ENCODE data around the gene SELE.
"Not testable (repeated sequence)": the region's sequence is repeated elsewhere in the genome, so short reads cannot be mapped to it uniquely, and the experiment has no call there.

The SELE gene

GRCh38 chr1:169690489-169690888 lies 43.4 kb downstream of the SELE start:
- no peak for TF ChIP-seq CTCF (conservative IDR thresholded peaks at IDR 0.05; ENCODE audit: low read depth)
- no peak for DNase-seq (ENCODE audit: low spot score)
- H3K27ac ChIP-seq = no peak overlapping the region
- CTCF ChIA-PET = no interaction called here
- POLR2A ChIA-PET (ENCODE audit: low non-redundant PET) = no interaction called here

GRCh38 chr1:169689395-169689794 lies 44.5 kb downstream of the SELE start:
- DNase-seq (ENCODE audit: low spot score) = no peak
- no peak for TF ChIP-seq CTCF (conservative IDR thresholded peaks at IDR 0.05; ENCODE audit: low read depth)
- POLR2A ChIA-PET (ENCODE audit: low non-redundant PET) = no interaction called here
- CTCF ChIA-PET = no interaction called here
- H3K27ac ChIP-seq = no peak overlapping the region

GRCh38 chr1:169688377-169688776 lies 45.5 kb downstream of the SELE start:
- CTCF ChIA-PET; POLR2A ChIA-PET (ENCODE audit: low non-redundant PET); DNase-seq (ENCODE audit: low spot score); H3K27ac ChIP-seq: not testable (repeated sequence)

- CTCF ChIA-PET = no interaction called here
- no peak for DNase-seq (ENCODE audit: low spot score)
Observed at GRCh38 chr1:169683661-169684060, 50.2 kb downstream of the SELE start.

GRCh38 chr1:169683168-169683567 lies 50.7 kb downstream of the SELE start:
- POLR2A ChIA-PET (ENCODE audit: low non-redundant PET); DNase-seq (ENCODE audit: low spot score); CTCF ChIA-PET; H3K27ac ChIP-seq: not testable (repeated sequence)

More at GRCh38 chr1:169683661-169684060, 50.2 kb downstream of the SELE start:
- POLR2A ChIA-PET (ENCODE audit: low non-redundant PET) = no interaction called here
- TF ChIP-seq CTCF (conservative IDR thresholded peaks at IDR 0.05; ENCODE audit: low read depth) = no peak
- H3K27ac ChIP-seq = no peak overlapping the region

- DNase-seq (ENCODE audit: low spot score) = no peak
- POLR2A ChIA-PET (ENCODE audit: low non-redundant PET) = no interaction called here
- CTCF ChIA-PET = no interaction called here
- no peak for TF ChIP-seq CTCF (conservative IDR thresholded peaks at IDR 0.05; ENCODE audit: low read depth)
- H3K27ac ChIP-seq = no peak overlapping the region
Observed at GRCh38 chr1:169682071-169682470, 51.8 kb downstream of the SELE start.

- no peak for DNase-seq (ENCODE audit: low spot score)
- TF ChIP-seq CTCF (conservative IDR thresholded peaks at IDR 0.05; ENCODE audit: low read depth) = no peak
- ChIA-PET CTCF (no interaction called here), POLR2A (ENCODE audit: low non-redundant PET) (no interaction called here)
- H3K27ac ChIP-seq = no peak overlapping the region
Observed at GRCh38 chr1:169681140-169681539, 52.7 kb downstream of the SELE start.

- H3K27ac ChIP-seq = no peak overlapping the region
- CTCF ChIA-PET = no interaction called here
- TF ChIP-seq CTCF (conservative IDR thresholded peaks at IDR 0.05; ENCODE audit: low read depth) = no peak
- DNase-seq (ENCODE audit: low spot score) = no peak
- POLR2A ChIA-PET (ENCODE audit: low non-redundant PET) = no interaction called here
Observed at GRCh38 chr1:169680377-169681019, 53.4 kb downstream of the SELE start.
